WTC11 (cell line): ENCODE results near the gene INTS4.
"Not testable (repeated sequence)": the region's sequence is repeated elsewhere in the genome, so short reads cannot be mapped to it uniquely, and the experiment has no call there.

ENCODE experiments used
- CTCF ChIP-seq: fragments of 200-600 bp; IDR thresholded peaks from 2 replicates; pipeline ENCODE4 v1.8.0; 2022; ENCODE audit warnings: antibody characterized with exemption
- GRHL2 ChIP-seq: fragments of 250-450 bp; sonication (Bioruptor Pico); IDR thresholded peaks from 2 replicates; pipeline ENCODE4 v1.8.0; 2022; ENCODE audit warnings: mild to moderate bottlenecking, moderate library complexity; ENCODE audit not compliant: insufficient replicate concordance, severe bottlenecking
- PREB ChIP-seq: sonication (generic); formaldehyde crosslinking; IDR thresholded peaks from 2 replicates; pipeline ENCODE4 v1.8.1; 2022; ENCODE audit warnings: mild to moderate bottlenecking, missing genetic modification reagents, moderate library complexity, borderline replicate concordance
- PRRX2 ChIP-seq: fragments of 250-450 bp; sonication (Bioruptor Pico); IDR thresholded peaks from 2 replicates; pipeline ENCODE4 v1.8.0; 2021; ENCODE audit warnings: mild to moderate bottlenecking
- ZNF138 ChIP-seq: sonication (generic); formaldehyde crosslinking; conservative IDR thresholded peaks from 2 replicates; pipeline ENCODE4 v1.8.1; 2022; ENCODE audit warnings: mild to moderate bottlenecking, moderate library complexity, missing genetic modification reagents
- ZNF232 ChIP-seq: sonication (generic); formaldehyde crosslinking; IDR thresholded peaks from 2 replicates; pipeline ENCODE4 v1.8.0; 2022; ENCODE audit warnings: mild to moderate bottlenecking, missing genetic modification reagents
- ZNF416 ChIP-seq: fragments of 250-450 bp; sonication (Bioruptor Pico); IDR thresholded peaks from 2 replicates; pipeline ENCODE4 v1.9.0; 2021; ENCODE audit warnings: mild to moderate bottlenecking, inconsistent platforms
- TF ChIP-seq, protein P1 (sequence below): sonication (generic); formaldehyde crosslinking; IDR thresholded peaks from 2 replicates; pipeline ENCODE4 v1.8.1; 2022; ENCODE audit warnings: low read depth, missing genetic modification reagents, borderline replicate concordance

GRCh38 chr11:77958583-77959177, 35.8 kb downstream of the INTS4 start:
- not testable (repeated sequence) for TF ChIP-seq CTCF; ZNF138 (CRISPR knock-in tag); GRHL2; ZNF416 (CRISPR knock-in tag); PREB (CRISPR knock-in tag); PRRX2; ZNF232 (CRISPR knock-in tag)
- TF ChIP-seq, protein P1, sequence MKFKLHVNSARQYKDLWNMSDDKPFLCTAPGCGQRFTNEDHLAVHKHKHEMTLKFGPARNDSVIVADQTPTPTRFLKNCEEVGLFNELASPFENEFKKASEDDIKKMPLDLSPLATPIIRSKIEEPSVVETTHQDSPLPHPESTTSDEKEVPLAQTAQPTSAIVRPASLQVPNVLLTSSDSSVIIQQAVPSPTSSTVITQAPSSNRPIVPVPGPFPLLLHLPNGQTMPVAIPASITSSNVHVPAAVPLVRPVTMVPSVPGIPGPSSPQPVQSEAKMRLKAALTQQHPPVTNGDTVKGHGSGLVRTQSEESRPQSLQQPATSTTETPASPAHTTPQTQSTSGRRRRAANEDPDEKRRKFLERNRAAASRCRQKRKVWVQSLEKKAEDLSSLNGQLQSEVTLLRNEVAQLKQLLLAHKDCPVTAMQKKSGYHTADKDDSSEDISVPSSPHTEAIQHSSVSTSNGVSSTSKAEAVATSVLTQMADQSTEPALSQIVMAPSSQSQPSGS (CRISPR knock-in tag), result not testable (repeated sequence)
